PFSK-1 (cell line): ENCODE measurements around the gene COX4I1.

Experiments
- POLR2AphosphoS5 ChIP-seq: IDR thresholded peaks from 2 replicates; pipeline ENCODE4 v1.6.1; 2012; ENCODE audit warnings: low read depth, mild to moderate bottlenecking, control low read depth, low read length, moderate library complexity
- REST ChIP-seq, 2 experiments: IDR thresholded peaks; 2 replicates each; pipeline versions ENCODE4 v1.6.1 to v1.8.0; 2011 to 2012; ENCODE audit warnings: low read depth in 2 of 2, low read length in 2 of 2, control low read depth in 1 of 2, inconsistent platforms in 1 of 2, mild to moderate bottlenecking in 1 of 2, moderate library complexity in 1 of 2; ENCODE audit not compliant: insufficient read depth in 1 of 2

- no peak for TF ChIP-seq POLR2AphosphoS5
- TF ChIP-seq REST (IDR thresholded peaks at IDR 0.05; ENCODE audit: insufficient read depth in 1 of 2, low read depth in 2 of 2, low read length in 2 of 2), result no peak
These were observed 54.4 kb downstream of the COX4I1 start for GRCh38 chr16:85853547-85854545.
